ENCODE data around the gene PTPRM.

The PTPRM gene

GRCh38 chr18:7766817-7767216, 199.7 kb downstream of the PTPRM start:
- no peak for DNase-seq (ENCODE audit: low read depth, low spot score)
- H3K9ac ChIP-seq (ENCODE audit: insufficient read length, low read depth): no peak overlapping the region
- H3K27me3 ChIP-seq (ENCODE audit: insufficient read depth, insufficient read length): no peaks in the 10 kb centered on the region
- H3K4me3 ChIP-seq (ENCODE audit: insufficient read length, low read depth): no peak overlapping the region
- H3K36me3 ChIP-seq (ENCODE audit: insufficient read depth, insufficient read length, low read length): no peaks in the 10 kb centered on the region
- TF ChIP-seq ZNF274 (IDR thresholded peaks at IDR 0.05; ENCODE audit: low read depth, low read length) (no peak), YY1 (IDR thresholded peaks at IDR 0.05; ENCODE audit: insufficient read depth, insufficient read length) (no peak), SUZ12 (IDR thresholded peaks at IDR 0.05; ENCODE audit: extremely low read depth, insufficient read depth, insufficient read length) (no peak)
- no peaks in the 10 kb centered on the region for H3K4me1 ChIP-seq (ENCODE audit: insufficient read depth, insufficient read length)
- H3K9me3 ChIP-seq (ENCODE audit: insufficient read depth, low read length): no peaks in the 10 kb centered on the region

GRCh38 chr18:7770908-7771307, 203.8 kb downstream of the PTPRM start:
- TF ChIP-seq YY1 (IDR thresholded peaks at IDR 0.05; ENCODE audit: insufficient read depth, insufficient read length) (no peak), ZNF274 (IDR thresholded peaks at IDR 0.05; ENCODE audit: low read depth, low read length) (no peak)
- H3K4me3 ChIP-seq (ENCODE audit: insufficient read length, low read depth): no peak overlapping the region
- DNase-seq (ENCODE audit: low read depth, low spot score): no peak
- H3K9ac ChIP-seq (ENCODE audit: insufficient read length, low read depth): no peak overlapping the region
- no peaks in the 10 kb centered on the region for H3K4me1 ChIP-seq (ENCODE audit: insufficient read depth, insufficient read length)
- no peaks in the 10 kb centered on the region for H3K9me3 ChIP-seq (ENCODE audit: insufficient read depth, low read length)
- H3K27me3 ChIP-seq (ENCODE audit: insufficient read depth, insufficient read length): no peaks in the 10 kb centered on the region
- H3K36me3 ChIP-seq (ENCODE audit: insufficient read depth, insufficient read length, low read length): no peaks in the 10 kb centered on the region

- no peaks in the 10 kb centered on the region for H3K9me3 ChIP-seq (ENCODE audit: insufficient read depth, low read length)
- TF ChIP-seq SUZ12 (IDR thresholded peaks at IDR 0.05; ENCODE audit: extremely low read depth, insufficient read depth, insufficient read length) (no peak), ZNF274 (IDR thresholded peaks at IDR 0.05; ENCODE audit: low read depth, low read length) (no peak), YY1 (IDR thresholded peaks at IDR 0.05; ENCODE audit: insufficient read depth, insufficient read length) (no peak)
- no peak overlapping the region for H3K4me3 ChIP-seq (ENCODE audit: insufficient read length, low read depth)
- no peaks in the 10 kb centered on the region for H3K27me3 ChIP-seq (ENCODE audit: insufficient read depth, insufficient read length)
- no peak for DNase-seq (ENCODE audit: low read depth, low spot score)
- H3K9ac ChIP-seq (ENCODE audit: insufficient read length, low read depth): no peak overlapping the region
- no peaks in the 10 kb centered on the region for H3K4me1 ChIP-seq (ENCODE audit: insufficient read depth, insufficient read length)
- no peaks in the 10 kb centered on the region for H3K36me3 ChIP-seq (ENCODE audit: insufficient read depth, insufficient read length, low read length)
These were observed 205.4 kb downstream of the PTPRM start for GRCh38 chr18:7772510-7772888.

GRCh38 chr18:7772951-7773350, 205.8 kb downstream of the PTPRM start:
- Histone ChIP-seq H3K36me3 (ENCODE audit: insufficient read depth, insufficient read length, low read length) (no peaks in the 10 kb centered on the region), H3K27me3 (ENCODE audit: insufficient read depth, insufficient read length) (no peaks in the 10 kb centered on the region)
- TF ChIP-seq YY1 (IDR thresholded peaks at IDR 0.05; ENCODE audit: insufficient read depth, insufficient read length) (no peak), ZNF274 (IDR thresholded peaks at IDR 0.05; ENCODE audit: low read depth, low read length) (no peak), SUZ12 (IDR thresholded peaks at IDR 0.05; ENCODE audit: extremely low read depth, insufficient read depth, insufficient read length) (no peak)

GRCh38 chr18:7775128-7775527, 208.0 kb downstream of the PTPRM start:
- no peaks in the 10 kb centered on the region for H3K36me3 ChIP-seq (ENCODE audit: insufficient read depth, insufficient read length, low read length)
- no peak overlapping the region for H3K4me3 ChIP-seq (ENCODE audit: insufficient read length, low read depth)
- H3K4me1 ChIP-seq (ENCODE audit: insufficient read depth, insufficient read length): no peaks in the 10 kb centered on the region
- no peak for TF ChIP-seq SUZ12 (IDR thresholded peaks at IDR 0.05; ENCODE audit: extremely low read depth, insufficient read depth, insufficient read length)
- no peak for TF ChIP-seq ZNF274 (IDR thresholded peaks at IDR 0.05; ENCODE audit: low read depth, low read length)
- no peak for TF ChIP-seq YY1 (IDR thresholded peaks at IDR 0.05; ENCODE audit: insufficient read depth, insufficient read length)
- H3K9me3 ChIP-seq (ENCODE audit: insufficient read depth, low read length): no peaks in the 10 kb centered on the region
- DNase-seq (ENCODE audit: low read depth, low spot score): no peak
- no peaks in the 10 kb centered on the region for H3K27me3 ChIP-seq (ENCODE audit: insufficient read depth, insufficient read length)
- no peak overlapping the region for H3K9ac ChIP-seq (ENCODE audit: insufficient read length, low read depth)

More at GRCh38 chr18:7772951-7773350, 205.8 kb downstream of the PTPRM start:
- H3K4me1 ChIP-seq (ENCODE audit: insufficient read depth, insufficient read length): no peaks in the 10 kb centered on the region
- H3K9me3 ChIP-seq (ENCODE audit: insufficient read depth, low read length): no peaks in the 10 kb centered on the region
- H3K9ac ChIP-seq (ENCODE audit: insufficient read length, low read depth): no peak overlapping the region
- no peak overlapping the region for H3K4me3 ChIP-seq (ENCODE audit: insufficient read length, low read depth)
- no peak for DNase-seq (ENCODE audit: low read depth, low spot score)

DNA sequence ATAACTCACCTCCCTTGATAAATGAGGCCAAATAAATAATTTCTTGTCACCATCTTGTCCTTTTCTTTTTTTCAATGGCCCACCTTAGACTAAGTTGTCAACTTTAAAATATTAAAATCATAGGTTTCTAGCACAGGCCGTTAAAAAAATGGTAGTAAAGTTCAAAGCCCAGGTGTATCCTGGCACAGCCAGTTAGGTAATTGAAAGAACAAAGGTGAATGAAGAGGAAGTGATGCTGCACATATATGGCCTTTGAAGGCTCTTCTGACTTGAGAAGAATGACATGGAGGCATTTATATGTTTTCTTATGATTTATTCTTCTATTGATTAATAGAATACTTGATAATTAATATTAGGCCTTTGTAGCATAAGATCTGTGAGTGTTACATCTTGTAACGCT, 208.7 kb downstream of the PTPRM start:
- no peak for TF ChIP-seq YY1 (IDR thresholded peaks at IDR 0.05; ENCODE audit: insufficient read depth, insufficient read length)
- Histone ChIP-seq H3K9ac (ENCODE audit: insufficient read length, low read depth) (no peak overlapping the region), H3K4me1 (ENCODE audit: insufficient read depth, insufficient read length) (no peaks in the 10 kb centered on the region), H3K27me3 (ENCODE audit: insufficient read depth, insufficient read length) (no peaks in the 10 kb centered on the region), H3K9me3 (ENCODE audit: insufficient read depth, low read length) (no peaks in the 10 kb centered on the region), H3K4me3 (ENCODE audit: insufficient read length, low read depth) (no peak overlapping the region), H3K36me3 (ENCODE audit: insufficient read depth, insufficient read length, low read length) (no peaks in the 10 kb centered on the region)
- no peak for DNase-seq (ENCODE audit: low read depth, low spot score)

GRCh38 chr18:7778181-7778580, 211.1 kb downstream of the PTPRM start:
- H3K9ac ChIP-seq (ENCODE audit: insufficient read length, low read depth): no peak overlapping the region
- H3K4me3 ChIP-seq (ENCODE audit: insufficient read length, low read depth): no peak overlapping the region
- no peaks in the 10 kb centered on the region for H3K4me1 ChIP-seq (ENCODE audit: insufficient read depth, insufficient read length)
- TF ChIP-seq SUZ12 (IDR thresholded peaks at IDR 0.05; ENCODE audit: extremely low read depth, insufficient read depth, insufficient read length) (no peak), ZNF274 (IDR thresholded peaks at IDR 0.05; ENCODE audit: low read depth, low read length) (no peak), YY1 (IDR thresholded peaks at IDR 0.05; ENCODE audit: insufficient read depth, insufficient read length) (no peak)
- no peaks in the 10 kb centered on the region for H3K9me3 ChIP-seq (ENCODE audit: insufficient read depth, low read length)
- H3K27me3 ChIP-seq (ENCODE audit: insufficient read depth, insufficient read length): no peaks in the 10 kb centered on the region
- H3K36me3 ChIP-seq (ENCODE audit: insufficient read depth, insufficient read length, low read length): no peaks in the 10 kb centered on the region
- no peak for DNase-seq (ENCODE audit: low read depth, low spot score)

DNA sequence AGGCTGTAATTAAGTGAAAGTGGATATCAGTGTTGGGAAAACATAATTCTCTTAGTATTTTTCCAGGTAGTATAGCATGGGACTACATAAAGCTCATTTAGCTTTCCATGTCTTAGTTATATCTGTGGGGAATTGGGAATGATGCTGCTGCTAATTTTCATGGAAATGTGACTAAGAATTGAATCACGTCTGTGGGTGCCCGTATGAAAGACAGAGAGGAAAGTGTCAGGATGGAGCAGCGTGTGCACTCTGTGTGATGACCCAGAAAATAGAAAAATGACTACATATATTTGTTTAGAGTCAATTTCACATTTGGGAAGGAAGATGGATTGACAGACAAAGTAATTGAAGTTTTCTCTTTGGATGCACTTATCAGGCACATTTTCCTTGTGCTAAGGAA, 212.1 kb downstream of the PTPRM start:
- no peak overlapping the region for H3K4me3 ChIP-seq (ENCODE audit: insufficient read length, low read depth)
- H3K4me1 ChIP-seq (ENCODE audit: insufficient read depth, insufficient read length): no peaks in the 10 kb centered on the region
- no peaks in the 10 kb centered on the region for H3K36me3 ChIP-seq (ENCODE audit: insufficient read depth, insufficient read length, low read length)
- no peak for TF ChIP-seq ZNF274 (IDR thresholded peaks at IDR 0.05; ENCODE audit: low read depth, low read length)
- no peak for TF ChIP-seq YY1 (IDR thresholded peaks at IDR 0.05; ENCODE audit: insufficient read depth, insufficient read length)
- no peak for TF ChIP-seq SUZ12 (IDR thresholded peaks at IDR 0.05; ENCODE audit: extremely low read depth, insufficient read depth, insufficient read length)
- no peaks in the 10 kb centered on the region for H3K9me3 ChIP-seq (ENCODE audit: insufficient read depth, low read length)
- no peaks in the 10 kb centered on the region for H3K27me3 ChIP-seq (ENCODE audit: insufficient read depth, insufficient read length)
- DNase-seq (ENCODE audit: low read depth, low spot score): no peak
- no peak overlapping the region for H3K9ac ChIP-seq (ENCODE audit: insufficient read length, low read depth)
